SW 1271 (cell line): Measurements from ENCODE around the gene ZNF618.

ENCODE experiments used
- DNase-seq, 2 experiments: peaks; one replicate each; lab custom pipeline; 2025; lab: John Stamatoyannopoulos, UW

The ZNF618 gene

GRCh38 chr9:113876151-113876992 is at the start of gene ZNF618:
Gene ZNF618 (plus strand): TSS chr9:113876309. CDS start chr9:113876381, 72 bp downstream.
- peak; percentile 11 to 60 for DNase-seq

GRCh38 chr9:113828221-113828620 is 47.9 kb upstream of the ZNF618 start:
- DNase-seq: peak in 1 of 2 experiments; percentile 14

- DNase-seq: no peak
These were observed 38.8 kb upstream of the ZNF618 start for GRCh38 chr9:113837334-113837733.

GRCh38 chr9:113842086-113842485 is 34.0 kb upstream of the ZNF618 start:
- DNase-seq: no peak

GRCh38 chr9:113844466-113844865 is 31.6 kb upstream of the ZNF618 start:
- no peak for DNase-seq

GRCh38 chr9:113851359-113851758 is 24.8 kb upstream of the ZNF618 start:
- no peak for DNase-seq

- DNase-seq: no peak
These were observed 24.2 kb upstream of the ZNF618 start for GRCh38 chr9:113851873-113852272.

GRCh38 chr9:113853333-113853732 is 22.8 kb upstream of the ZNF618 start:
- DNase-seq: no peak

- no peak for DNase-seq
These were observed 21.8 kb upstream of the ZNF618 start for GRCh38 chr9:113854310-113854709.

GRCh38 chr9:113857875-113858274 is 18.2 kb upstream of the ZNF618 start:
- DNase-seq: no peak

GRCh38 chr9:113858282-113858681 is 17.8 kb upstream of the ZNF618 start:
- DNase-seq: no peak

- no peak for DNase-seq
These were observed 12.8 kb upstream of the ZNF618 start for GRCh38 chr9:113863345-113863744.

GRCh38 chr9:113868501-113868900 is 7.6 kb upstream of the ZNF618 start:
- no peak for DNase-seq

- DNase-seq: no peak
These were observed 3.5 kb upstream of the ZNF618 start for GRCh38 chr9:113872485-113873143.

GRCh38 chr9:113873446-113873845 is 2.7 kb upstream of the ZNF618 start:
- DNase-seq: no peak

GRCh38 chr9:113873926-113874325 is 2.2 kb upstream of the ZNF618 start:
- no peak for DNase-seq

- no peak for DNase-seq
These were observed 504 bp upstream of the ZNF618 start for GRCh38 chr9:113875459-113876150.

GRCh38 chr9:113876993-113877368 is 872 bp downstream of the ZNF618 start:
- no peak for DNase-seq

- DNase-seq: peak in 1 of 2 experiments; percentile 11
These were observed 3.2 kb downstream of the ZNF618 start for GRCh38 chr9:113879318-113879717.

GRCh38 chr9:113879911-113880310 is 3.8 kb downstream of the ZNF618 start:
- DNase-seq: no peak

GRCh38 chr9:113882181-113882580 is 6.1 kb downstream of the ZNF618 start:
- DNase-seq: no peak

GRCh38 chr9:113882636-113883164 is 6.6 kb downstream of the ZNF618 start:
- DNase-seq: no peak
